ENCODE measurements around the gene PANK1. TPM values are rescaled to one million over a fixed set of nuclear protein-coding genes. Genes with fewer than 3 reads are reported as not detected.

PANK1 gene
- polyA plus RNA-seq, 1 experiment = 4.2 TPM

- ChIA-PET POLR2A (no interaction called here), CTCF (no interaction called here)
- DNase-seq (ENCODE audit: low read depth) = no peak
- Histone ChIP-seq H3K36me3 (ENCODE audit: control insufficient read depth, insufficient read depth, low read length) (no peaks in the 10 kb centered on the region), H3K27me3 (ENCODE audit: control insufficient read depth, insufficient read depth, low read length) (no peaks in the 10 kb centered on the region), H3K4me3 (ENCODE audit: low read depth, low read length) (no peak overlapping the region)
- no peak for TF ChIP-seq CTCF (IDR thresholded peaks at IDR 0.05; ENCODE audit: insufficient read depth, low read depth, low read length)
These were observed 29.9 kb downstream of the PANK1 start for GRCh38 chr10:89615112-89615511.

GRCh38 chr10:89613582-89613981, 31.5 kb downstream of the PANK1 start:
- TF ChIP-seq CTCF (IDR thresholded peaks at IDR 0.05; ENCODE audit: insufficient read depth, low read depth, low read length) = no peak
- Histone ChIP-seq H3K27me3 (ENCODE audit: control insufficient read depth, insufficient read depth, low read length) (no peaks in the 10 kb centered on the region), H3K36me3 (ENCODE audit: control insufficient read depth, insufficient read depth, low read length) (no peaks in the 10 kb centered on the region), H3K4me3 (ENCODE audit: low read depth, low read length) (no peak overlapping the region)
- ChIA-PET POLR2A (no interaction called here), CTCF (interaction anchor here (1.0 kb wide), 1 partner anchor 9 kb away, joined by 4 read pairs; no protein-coding TSS in a partner anchor)
- no peak for DNase-seq (ENCODE audit: low read depth)

GRCh38 chr10:89611282-89611681, 33.8 kb downstream of the PANK1 start:
- H3K27me3 ChIP-seq (ENCODE audit: control insufficient read depth, insufficient read depth, low read length) = no peaks in the 10 kb centered on the region
- no peaks in the 10 kb centered on the region for H3K36me3 ChIP-seq (ENCODE audit: control insufficient read depth, insufficient read depth, low read length)
- no peak for DNase-seq (ENCODE audit: low read depth)
- ChIA-PET CTCF (interaction anchor here (0.6 kb wide), 1 partner anchor 138 kb away, joined by 3 read pairs; no protein-coding TSS in a partner anchor), POLR2A (no interaction called here)
- no peak overlapping the region for H3K4me3 ChIP-seq (ENCODE audit: low read depth, low read length)
- TF ChIP-seq CTCF (IDR thresholded peaks at IDR 0.05; ENCODE audit: insufficient read depth, low read depth, low read length) = no peak

- TF ChIP-seq CTCF (IDR thresholded peaks at IDR 0.05; ENCODE audit: insufficient read depth, low read depth, low read length) = no peak
- POLR2A ChIA-PET = no interaction called here
- CTCF ChIA-PET = interaction anchor here (1.2 kb wide), 1 partner anchor 22 kb away, joined by 3 read pairs; no protein-coding TSS in a partner anchor
- Histone ChIP-seq H3K4me3 (ENCODE audit: low read depth, low read length) (no peak overlapping the region), H3K27me3 (ENCODE audit: control insufficient read depth, insufficient read depth, low read length) (no peaks in the 10 kb centered on the region), H3K36me3 (ENCODE audit: control insufficient read depth, insufficient read depth, low read length) (no peaks in the 10 kb centered on the region)
- DNase-seq (ENCODE audit: low read depth) = no peak
These were observed 35.2 kb downstream of the PANK1 start for GRCh38 chr10:89609833-89610346.

GRCh38 chr10:89604200-89604599, 40.8 kb downstream of the PANK1 start:
- Histone ChIP-seq H3K4me3 (ENCODE audit: low read depth, low read length) (no peak overlapping the region), H3K36me3 (ENCODE audit: control insufficient read depth, insufficient read depth, low read length) (no peaks in the 10 kb centered on the region), H3K27me3 (ENCODE audit: control insufficient read depth, insufficient read depth, low read length) (no peaks in the 10 kb centered on the region)
- no peak for DNase-seq (ENCODE audit: low read depth)
- ChIA-PET POLR2A (no interaction called here), CTCF (interaction anchor here (2.8 kb wide), 1 partner anchor 10 kb away, joined by 7 read pairs; no protein-coding TSS in a partner anchor)
- TF ChIP-seq CTCF (IDR thresholded peaks at IDR 0.05; ENCODE audit: insufficient read depth, low read depth, low read length) = no peak

Measured in BJ (cell line).